Endothelial cell of umbilical vein (primary cell): Measurements from ENCODE around the gene FCRL2. TPM values are rescaled to one million over a fixed set of nuclear protein-coding genes. Genes with fewer than 3 reads are reported as not detected.

Experiments used
- BruUV-seq: library from RNA; stranded (reverse); fragments of 400-500 nt; replicated peaks from 2 replicates; lab custom pipeline; 2021; lab: Mats Ljungman, UMichigan
- CTCF ChIA-PET: fragments of 300-600, 350-600 bp; sonication (Branson Sonifier 250); formaldehyde crosslinking; loops from one replicate; lab custom pipeline; 2021; ENCODE audit warnings: antibody characterized with exemption, inconsistent platforms; lab: Charles Lee
- POLR2A ChIA-PET: fragments of 300-600, 350-600 bp; sonication (Branson Sonifier 250); formaldehyde crosslinking; loops from one replicate; lab custom pipeline; 2021; ENCODE audit warnings: antibody characterized with exemption, inconsistent platforms; lab: Charles Lee
- DNase-seq: peaks from one replicate; pipeline ENCODE4 v3.0.0-alpha.2; 2011; ENCODE audit warnings: low read depth, low spot score
- FAIRE-seq: peaks from 2 replicates; lab custom pipeline; 2011; peaks lifted over from hg19 to GRCh38; lab: Jason Lieb, UNC
- H2AFZ ChIP-seq: 2 replicates; pipeline ENCODE4 v1.6.0; 2012; ENCODE audit warnings: low read depth, low read length, control low read depth, inconsistent platforms
- H3K27ac ChIP-seq: 2 replicates; pipeline ENCODE4 v1.5.1; 2011; ENCODE audit warnings: low read depth, mild to moderate bottlenecking, control low read depth, low read length, moderate library complexity; ENCODE audit not compliant: insufficient read depth
- H3K27me3 ChIP-seq, 2 experiments: 2 replicates each; pipeline versions ENCODE4 v1.6.0 to v1.6.1; 2011; ENCODE audit warnings: low read length in 2 of 2, mixed read lengths in 1 of 2; ENCODE audit not compliant: control insufficient read depth in 2 of 2, insufficient read depth in 2 of 2
- H3K36me3 ChIP-seq, 2 experiments: 2 replicates in 1 of 2; 3 replicates in 1 of 2; pipeline ENCODE4 v1.5.1; 2011; ENCODE audit warnings: low read length in 2 of 2, mild to moderate bottlenecking in 1 of 2, moderate library complexity in 1 of 2; ENCODE audit not compliant: control insufficient read depth in 2 of 2, insufficient read depth in 2 of 2; ENCODE audit errors: extremely low read depth in 1 of 2
- H3K4me1 ChIP-seq: 3 replicates; pipeline ENCODE4 v1.5.1; 2011; ENCODE audit warnings: mild to moderate bottlenecking, low read length; ENCODE audit not compliant: control insufficient read depth, insufficient read depth; ENCODE audit errors: extremely low read depth
- H3K4me2 ChIP-seq: 2 replicates; pipeline ENCODE4 v1.6.1; 2011; ENCODE audit warnings: low read length, control low read depth, mixed read lengths; ENCODE audit not compliant: insufficient read depth
- H3K4me3 ChIP-seq, 3 experiments: fragments of 200-600 bp in 1 of 3; sonication (generic), shearing (Covaris generic) in 1 of 3; replicated peaks in 1 of 3; 2 replicates each; pipeline ENCODE4 v1.5.1; 2011 to 2016; ENCODE audit warnings: control low read depth in 3 of 3, low read length in 3 of 3, mild to moderate bottlenecking in 2 of 3, inconsistent platforms in 1 of 3, low read depth in 1 of 3, moderate library complexity in 1 of 3; ENCODE audit not compliant: insufficient read depth in 1 of 3
- H3K79me2 ChIP-seq: 2 replicates; pipeline ENCODE4 v1.6.0; 2012; ENCODE audit warnings: low read length, inconsistent platforms; ENCODE audit not compliant: control insufficient read depth, insufficient read depth
- H3K9ac ChIP-seq: replicated peaks from 2 replicates; pipeline ENCODE3; 2011; ENCODE audit warnings: low read length, control low read depth; ENCODE audit not compliant: insufficient read depth; ENCODE audit errors: extremely low read depth
- H3K9me1 ChIP-seq: replicated peaks from 3 replicates; pipeline ENCODE4 v1.6.0; 2011; ENCODE audit warnings: mild to moderate bottlenecking, low read length; ENCODE audit not compliant: control insufficient read depth, insufficient read depth; ENCODE audit errors: extremely low read depth
- H3K9me3 ChIP-seq: replicated peaks from 2 replicates; pipeline ENCODE4 v1.5.1; 2012; ENCODE audit warnings: low read length, inconsistent platforms; ENCODE audit not compliant: control insufficient read depth, insufficient read depth
- H4K20me1 ChIP-seq: replicated peaks from 2 replicates; pipeline ENCODE3; 2011; ENCODE audit warnings: mild to moderate bottlenecking, low read length; ENCODE audit not compliant: control insufficient read depth, insufficient read depth; ENCODE audit errors: extremely low read depth
- CTCF ChIP-seq, 2 donors: IDR thresholded peaks; 1 replicate in 1 of 2; 2 replicates in 1 of 2; pipeline ENCODE4 v1.5.1; 2011; ENCODE audit warnings: low read length in 2 of 2, mild to moderate bottlenecking in 2 of 2, moderate library complexity in 2 of 2, control low read depth in 1 of 2, inconsistent platforms in 1 of 2, low read depth in 1 of 2; ENCODE audit not compliant: insufficient read depth in 1 of 2; ENCODE audit errors: extremely low read depth in 1 of 2
- EZH2 ChIP-seq: IDR thresholded peaks from 2 replicates; pipeline ENCODE4 v1.6.1; 2012; ENCODE audit warnings: borderline replicate concordance, low read depth, mild to moderate bottlenecking, moderate library complexity, low read length, inconsistent platforms; ENCODE audit not compliant: severe bottlenecking
- FOS ChIP-seq: IDR thresholded peaks from 2 replicates; pipeline ENCODE4 v1.6.1; 2011; ENCODE audit warnings: mild to moderate bottlenecking, low read length, moderate library complexity, borderline replicate concordance; ENCODE audit not compliant: insufficient read depth
- GATA2 ChIP-seq: IDR thresholded peaks from 2 replicates; pipeline ENCODE4 v1.7.0; 2011; ENCODE audit warnings: low read depth, mild to moderate bottlenecking, moderate library complexity, mixed read lengths, low read length; ENCODE audit not compliant: insufficient read length, insufficient read depth
- JUN ChIP-seq: IDR thresholded peaks from 2 replicates; pipeline ENCODE4 v1.6.1; 2011; ENCODE audit warnings: borderline replicate concordance, low read depth; ENCODE audit not compliant: insufficient read length, insufficient read depth
- MAX ChIP-seq: IDR thresholded peaks from 2 replicates; pipeline ENCODE4 v1.6.1; 2011; ENCODE audit not compliant: insufficient read depth, insufficient read length
- MYC ChIP-seq: IDR thresholded peaks from one replicate; pipeline ENCODE4 v1.6.1; 2011; ENCODE audit warnings: mild to moderate bottlenecking, low read depth, low read length
- POLR2A ChIP-seq: IDR thresholded peaks from 2 replicates; pipeline ENCODE4 v1.6.1; 2012; ENCODE audit warnings: low read depth, mild to moderate bottlenecking, control low read depth, low read length
- POLR2AphosphoS5 ChIP-seq: IDR thresholded peaks from 2 replicates; pipeline ENCODE4 v1.6.1; 2012; ENCODE audit warnings: low read depth, mild to moderate bottlenecking, control low read depth, low read length, moderate library complexity; ENCODE audit not compliant: insufficient read depth
- dilution Hi-C: fragments of 300-500 bp; cut with MboI; formaldehyde crosslinking; loops from one replicate; pipeline ENCODE4 v1.15.0; 2019; ENCODE audit warnings: low sequenced_read_pairs; ENCODE audit not compliant: extremely low pct_ligation_motif_present
- intact Hi-C: fragments of 100-400 bp; cut with micrococcal nuclease; formaldehyde crosslinking; loops from one replicate; pipeline ENCODE4 v1.10.0; 2022
- polyA plus RNA-seq, 4 experiments: library from polyadenylated mRNA; depleted of rRNA in 3 of 4; stranded (reverse) in 3 of 4; unstranded in 1 of 4; fragments of >200 nt; gene quantifications; 2 replicates each; pipeline versions ENCODE4 v1.2.1 to v1.2.3, GENCODE V29; 2011 to 2012; ENCODE audit warnings: missing spikeins in 1 of 4
- total RNA-seq: library from RNA; stranded (reverse); gene quantifications from 2 replicates; pipeline ENCODE4 v1.2.3, GENCODE V29; 2021

FCRL2 gene
- total and polyA plus RNA-seq, 2 donors (not counting 3 experiments of a cell fraction or from before 2014, with no cell fraction given): not detected

GRCh38 chr1:157753611-157754010 lies 23.3 kb downstream of the FCRL2 start:
- dilution Hi-C loops: no loop called here
- POLR2A ChIA-PET: no interaction called here
- no TSS peak for BruUV-seq

More at GRCh38 chr1:157753611-157754010, 23.3 kb downstream of the FCRL2 start:
- intact Hi-C loops: no loop called here
- TF ChIP-seq POLR2AphosphoS5 (no peak), CTCF (IDR thresholded peaks at IDR 0.05; ENCODE audit: extremely low read depth in 1 of 2, insufficient read depth in 1 of 2, low read depth in 1 of 2, low read length in 2 of 2) (no peak), MYC (no peak), POLR2A (no peak), FOS (no peak), JUN (no peak), MAX (no peak), GATA2 (no peak), EZH2 (no peak)
- FAIRE-seq (no peak), DNase-seq (no peak)
- H3K27ac ChIP-seq: no peak overlapping the region
- H4K20me1 ChIP-seq: no peaks in the 10 kb centered on the region
- H3K9me3 ChIP-seq: no peaks in the 10 kb centered on the region
- no peaks in the 10 kb centered on the region for H3K27me3 ChIP-seq
- H3K36me3 ChIP-seq: no peaks in the 10 kb centered on the region
- H2AFZ ChIP-seq: no peak overlapping the region
- no peaks in the 10 kb centered on the region for H3K4me1 ChIP-seq
- H3K79me2 ChIP-seq: no peaks in the 10 kb centered on the region
- CTCF ChIA-PET: no interaction called here
- H3K4me2 ChIP-seq: no peak overlapping the region
- no peaks in the 10 kb centered on the region for H3K9me1 ChIP-seq
- H3K4me3 ChIP-seq: no peak overlapping the region
- H3K9ac ChIP-seq: no peak overlapping the region
